HepG2 (cell line): Measurements from ENCODE around the gene RSPH4A.

Source experiments
- GTF3A ChIP-seq: sonication (generic); formaldehyde crosslinking; conservative IDR thresholded peaks from 2 replicates; pipeline ENCODE4 v1.4.0; 2020; ENCODE audit warnings: mild to moderate bottlenecking, missing genetic modification reagents
- IRX3 ChIP-seq: sonication (generic); formaldehyde crosslinking; IDR thresholded peaks from 2 replicates; pipeline ENCODE4 v1.8.1; 2023; ENCODE audit warnings: mild to moderate bottlenecking, low read depth, missing genetic modification reagents, borderline replicate concordance
- POLR2AphosphoS2 ChIP-seq: IDR thresholded peaks from 2 replicates; pipeline ENCODE4 v1.6.1; 2011; ENCODE audit warnings: low read depth, low read length, improper control_type of control experiment
- POLR2AphosphoS5 ChIP-seq: IDR thresholded peaks from 2 replicates; pipeline ENCODE4 v1.6.1; 2012; ENCODE audit warnings: low read depth, low read length
- U2AF1 ChIP-seq: fragments of 200-400 bp; formaldehyde crosslinking; optimal IDR thresholded peaks from 2 replicates; pipeline ENCODE3; 2017; ENCODE audit warnings: mild to moderate bottlenecking, low read depth, low read length
- ZNF367 ChIP-seq: sonication (generic); formaldehyde crosslinking; IDR thresholded peaks from 2 replicates; pipeline ENCODE4 v1.4.0; 2020; ENCODE audit warnings: missing genetic modification reagents, borderline replicate concordance
- TF ChIP-seq, protein P1 (sequence below): sonication (generic); formaldehyde crosslinking; IDR thresholded peaks from 2 replicates; pipeline ENCODE4 v1.8.0; 2022; ENCODE audit warnings: missing genetic modification reagents, mild to moderate bottlenecking, borderline replicate concordance
- TF ChIP-seq, protein P2 (sequence below): sonication (generic); formaldehyde crosslinking; IDR thresholded peaks from 2 replicates; pipeline ENCODE4 v1.4.0; 2020; ENCODE audit warnings: missing genetic modification reagents
- TF ChIP-seq, protein P3 (sequence below): sonication (generic); formaldehyde crosslinking; IDR thresholded peaks from 2 replicates; pipeline ENCODE4 v1.4.0; 2020; ENCODE audit warnings: missing genetic modification reagents
- TF ChIP-seq, protein P4 (sequence below): sonication (generic); formaldehyde crosslinking; IDR thresholded peaks from 2 replicates; pipeline ENCODE4 v1.5.0; 2020; ENCODE audit warnings: mild to moderate bottlenecking, missing genetic modification reagents, moderate library complexity
- TF ChIP-seq, protein P5 (sequence below): sonication (generic); formaldehyde crosslinking; conservative IDR thresholded peaks from 2 replicates; pipeline ENCODE4 v1.5.0; 2020; ENCODE audit warnings: missing genetic modification reagents
- TF ChIP-seq, protein P6 (sequence below): sonication (generic); formaldehyde crosslinking; IDR thresholded peaks from 2 replicates; pipeline ENCODE4 v1.8.1; 2023; ENCODE audit warnings: missing genetic modification reagents, inconsistent platforms, borderline replicate concordance

DNA sequence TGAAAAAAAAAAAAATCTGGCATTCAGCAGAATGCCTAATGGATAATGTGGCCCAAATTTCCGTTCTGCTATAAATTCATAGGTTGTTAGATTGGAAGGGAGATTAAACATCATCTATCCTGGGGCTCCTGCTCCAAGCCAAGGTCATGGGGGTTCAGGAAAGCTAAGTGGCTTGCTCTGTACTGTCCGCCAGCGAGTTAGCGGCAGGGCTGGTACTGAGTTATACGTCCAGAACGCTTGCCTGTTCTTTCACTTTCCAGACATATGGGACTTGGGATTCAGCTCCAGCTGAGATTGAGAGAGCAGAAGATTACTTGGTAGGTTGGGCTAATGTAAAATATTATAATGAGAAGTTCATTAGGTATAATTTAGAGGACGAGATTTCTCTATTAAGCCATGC lies 44.1 kb upstream of the RSPH4A start:
- TF ChIP-seq GTF3A (no peak), ZNF367 (CRISPR knock-in tag) (no peak), IRX3 (no peak), POLR2AphosphoS2 (no peak), U2AF1 (no peak), POLR2AphosphoS5 (no peak)
- TF ChIP-seq, protein P1, sequence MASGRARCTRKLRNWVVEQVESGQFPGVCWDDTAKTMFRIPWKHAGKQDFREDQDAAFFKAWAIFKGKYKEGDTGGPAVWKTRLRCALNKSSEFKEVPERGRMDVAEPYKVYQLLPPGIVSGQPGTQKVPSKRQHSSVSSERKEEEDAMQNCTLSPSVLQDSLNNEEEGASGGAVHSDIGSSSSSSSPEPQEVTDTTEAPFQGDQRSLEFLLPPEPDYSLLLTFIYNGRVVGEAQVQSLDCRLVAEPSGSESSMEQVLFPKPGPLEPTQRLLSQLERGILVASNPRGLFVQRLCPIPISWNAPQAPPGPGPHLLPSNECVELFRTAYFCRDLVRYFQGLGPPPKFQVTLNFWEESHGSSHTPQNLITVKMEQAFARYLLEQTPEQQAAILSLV = no peak
- TF ChIP-seq, protein P2, sequence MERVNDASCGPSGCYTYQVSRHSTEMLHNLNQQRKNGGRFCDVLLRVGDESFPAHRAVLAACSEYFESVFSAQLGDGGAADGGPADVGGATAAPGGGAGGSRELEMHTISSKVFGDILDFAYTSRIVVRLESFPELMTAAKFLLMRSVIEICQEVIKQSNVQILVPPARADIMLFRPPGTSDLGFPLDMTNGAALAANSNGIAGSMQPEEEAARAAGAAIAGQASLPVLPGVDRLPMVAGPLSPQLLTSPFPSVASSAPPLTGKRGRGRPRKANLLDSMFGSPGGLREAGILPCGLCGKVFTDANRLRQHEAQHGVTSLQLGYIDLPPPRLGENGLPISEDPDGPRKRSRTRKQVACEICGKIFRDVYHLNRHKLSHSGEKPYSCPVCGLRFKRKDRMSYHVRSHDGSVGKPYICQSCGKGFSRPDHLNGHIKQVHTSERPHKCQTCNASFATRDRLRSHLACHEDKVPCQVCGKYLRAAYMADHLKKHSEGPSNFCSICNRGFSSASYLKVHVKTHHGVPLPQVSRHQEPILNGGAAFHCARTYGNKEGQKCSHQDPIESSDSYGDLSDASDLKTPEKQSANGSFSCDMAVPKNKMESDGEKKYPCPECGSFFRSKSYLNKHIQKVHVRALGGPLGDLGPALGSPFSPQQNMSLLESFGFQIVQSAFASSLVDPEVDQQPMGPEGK (CRISPR knock-in tag) = no peak
- TF ChIP-seq, protein P3, sequence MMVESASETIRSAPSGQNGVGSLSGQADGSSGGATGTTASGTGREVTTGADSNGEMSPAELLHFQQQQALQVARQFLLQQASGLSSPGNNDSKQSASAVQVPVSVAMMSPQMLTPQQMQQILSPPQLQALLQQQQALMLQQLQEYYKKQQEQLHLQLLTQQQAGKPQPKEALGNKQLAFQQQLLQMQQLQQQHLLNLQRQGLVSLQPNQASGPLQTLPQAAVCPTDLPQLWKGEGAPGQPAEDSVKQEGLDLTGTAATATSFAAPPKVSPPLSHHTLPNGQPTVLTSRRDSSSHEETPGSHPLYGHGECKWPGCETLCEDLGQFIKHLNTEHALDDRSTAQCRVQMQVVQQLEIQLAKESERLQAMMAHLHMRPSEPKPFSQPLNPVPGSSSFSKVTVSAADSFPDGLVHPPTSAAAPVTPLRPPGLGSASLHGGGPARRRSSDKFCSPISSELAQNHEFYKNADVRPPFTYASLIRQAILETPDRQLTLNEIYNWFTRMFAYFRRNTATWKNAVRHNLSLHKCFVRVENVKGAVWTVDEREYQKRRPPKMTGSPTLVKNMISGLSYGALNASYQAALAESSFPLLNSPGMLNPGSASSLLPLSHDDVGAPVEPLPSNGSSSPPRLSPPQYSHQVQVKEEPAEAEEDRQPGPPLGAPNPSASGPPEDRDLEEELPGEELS (CRISPR knock-in tag) = no peak
- TF ChIP-seq, protein P4, sequence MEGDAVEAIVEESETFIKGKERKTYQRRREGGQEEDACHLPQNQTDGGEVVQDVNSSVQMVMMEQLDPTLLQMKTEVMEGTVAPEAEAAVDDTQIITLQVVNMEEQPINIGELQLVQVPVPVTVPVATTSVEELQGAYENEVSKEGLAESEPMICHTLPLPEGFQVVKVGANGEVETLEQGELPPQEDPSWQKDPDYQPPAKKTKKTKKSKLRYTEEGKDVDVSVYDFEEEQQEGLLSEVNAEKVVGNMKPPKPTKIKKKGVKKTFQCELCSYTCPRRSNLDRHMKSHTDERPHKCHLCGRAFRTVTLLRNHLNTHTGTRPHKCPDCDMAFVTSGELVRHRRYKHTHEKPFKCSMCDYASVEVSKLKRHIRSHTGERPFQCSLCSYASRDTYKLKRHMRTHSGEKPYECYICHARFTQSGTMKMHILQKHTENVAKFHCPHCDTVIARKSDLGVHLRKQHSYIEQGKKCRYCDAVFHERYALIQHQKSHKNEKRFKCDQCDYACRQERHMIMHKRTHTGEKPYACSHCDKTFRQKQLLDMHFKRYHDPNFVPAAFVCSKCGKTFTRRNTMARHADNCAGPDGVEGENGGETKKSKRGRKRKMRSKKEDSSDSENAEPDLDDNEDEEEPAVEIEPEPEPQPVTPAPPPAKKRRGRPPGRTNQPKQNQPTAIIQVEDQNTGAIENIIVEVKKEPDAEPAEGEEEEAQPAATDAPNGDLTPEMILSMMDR (CRISPR knock-in tag) = no peak
- TF ChIP-seq, protein P5, sequence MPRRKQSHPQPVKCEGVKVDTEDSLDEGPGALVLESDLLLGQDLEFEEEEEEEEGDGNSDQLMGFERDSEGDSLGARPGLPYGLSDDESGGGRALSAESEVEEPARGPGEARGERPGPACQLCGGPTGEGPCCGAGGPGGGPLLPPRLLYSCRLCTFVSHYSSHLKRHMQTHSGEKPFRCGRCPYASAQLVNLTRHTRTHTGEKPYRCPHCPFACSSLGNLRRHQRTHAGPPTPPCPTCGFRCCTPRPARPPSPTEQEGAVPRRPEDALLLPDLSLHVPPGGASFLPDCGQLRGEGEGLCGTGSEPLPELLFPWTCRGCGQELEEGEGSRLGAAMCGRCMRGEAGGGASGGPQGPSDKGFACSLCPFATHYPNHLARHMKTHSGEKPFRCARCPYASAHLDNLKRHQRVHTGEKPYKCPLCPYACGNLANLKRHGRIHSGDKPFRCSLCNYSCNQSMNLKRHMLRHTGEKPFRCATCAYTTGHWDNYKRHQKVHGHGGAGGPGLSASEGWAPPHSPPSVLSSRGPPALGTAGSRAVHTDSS (CRISPR knock-in tag) = no peak
- TF ChIP-seq, protein P6, sequence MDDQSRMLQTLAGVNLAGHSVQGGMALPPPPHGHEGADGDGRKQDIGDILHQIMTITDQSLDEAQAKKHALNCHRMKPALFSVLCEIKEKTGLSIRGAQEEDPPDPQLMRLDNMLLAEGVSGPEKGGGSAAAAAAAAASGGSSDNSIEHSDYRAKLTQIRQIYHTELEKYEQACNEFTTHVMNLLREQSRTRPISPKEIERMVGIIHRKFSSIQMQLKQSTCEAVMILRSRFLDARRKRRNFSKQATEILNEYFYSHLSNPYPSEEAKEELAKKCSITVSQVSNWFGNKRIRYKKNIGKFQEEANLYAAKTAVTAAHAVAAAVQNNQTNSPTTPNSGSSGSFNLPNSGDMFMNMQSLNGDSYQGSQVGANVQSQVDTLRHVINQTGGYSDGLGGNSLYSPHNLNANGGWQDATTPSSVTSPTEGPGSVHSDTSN (CRISPR knock-in tag) = no peak
